Peyer's patch (tissue), 4 donors: ENCODE results near the gene TRIM58. TPM values are rescaled to one million over a fixed set of nuclear protein-coding genes. Genes with fewer than 3 reads are reported as not detected.

Experiments used
- DNase-seq, 3 donors: peaks; one replicate each; pipeline ENCODE4 v3.0.0-alpha.2; 2017 to 2019
- H3K27ac ChIP-seq, 4 donors: fragments of 200-600 bp; sonication (generic); one replicate each; pipeline ENCODE4 v1.5.1; 2016 to 2019
- H3K27me3 ChIP-seq, 2 donors: fragments of 200-600 bp; sonication (generic); one replicate each; pipeline ENCODE4 v1.5.1; 2019
- H3K36me3 ChIP-seq, 3 donors: fragments of 200-600 bp; sonication (generic); one replicate each; pipeline ENCODE4 v1.5.1; 2016 to 2019
- H3K4me1 ChIP-seq, 4 donors: fragments of 200-600 bp; sonication (generic); one replicate each; pipeline ENCODE4 v1.5.1; 2016 to 2019
- H3K4me3 ChIP-seq, 4 donors: fragments of 200-600 bp; sonication (generic); 1 replicate in 3 of 4; 2 replicates in 1 of 4; pipeline ENCODE4 v1.5.1; 2016 to 2019; ENCODE audit warnings: mild to moderate bottlenecking in 1 of 4
- H3K9me3 ChIP-seq, 4 donors: fragments of 200-600 bp; sonication (generic); one replicate each; pipeline ENCODE4 v1.5.1; 2016 to 2019; ENCODE audit warnings: mild to moderate bottlenecking in 1 of 4
- POLR2A ChIP-seq, 2 donors: fragments of 450-650 bp; IDR thresholded peaks; one replicate each; pipeline ENCODE4 v1.5.1; 2017; ENCODE audit warnings: antibody characterized with exemption in 2 of 2, mild to moderate bottlenecking in 2 of 2, moderate library complexity in 2 of 2
- total RNA-seq, 4 donors: library from RNA; depleted of rRNA; stranded (reverse); fragments of >200 nt; gene quantifications; one replicate each; pipeline ENCODE4 v1.1.0, GENCODE V29; 2016
- TF ChIP-seq, protein P1 (sequence below), 6 experiments: fragments of 450-650 bp in 4 of 6; fragments of 200-600 bp in 2 of 6; sonication (generic) in 1 of 6; IDR thresholded peaks; one replicate each; pipeline ENCODE4 v1.5.1; 2017 to 2019; ENCODE audit warnings: antibody characterized with exemption in 6 of 6, mild to moderate bottlenecking in 3 of 6, moderate library complexity in 1 of 6

Gene TRIM58
- total RNA-seq, 4 donors from 2014 or later: 7.2 TPM; not detected in 3

DNA sequence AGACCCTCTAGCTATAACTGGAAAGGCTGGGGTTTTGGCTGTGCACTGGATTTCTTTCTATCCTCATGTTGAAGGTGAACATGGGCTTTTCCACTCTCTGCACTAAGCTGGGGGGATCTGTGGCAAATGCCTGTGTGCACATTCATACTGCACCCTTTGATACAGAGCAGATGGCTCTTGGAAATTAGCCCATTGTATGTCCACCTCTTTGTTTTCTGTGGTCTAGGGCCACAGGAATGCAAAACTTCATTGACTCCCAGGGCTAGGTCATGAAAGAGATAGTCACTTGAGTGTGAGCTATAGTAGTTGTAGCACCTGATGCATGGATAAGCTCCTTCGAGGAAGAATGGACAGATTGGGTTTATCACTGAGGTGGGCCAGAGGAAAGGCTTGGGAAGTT is 27.3 kb upstream of the TRIM58 start:
- TF ChIP-seq, protein P1, sequence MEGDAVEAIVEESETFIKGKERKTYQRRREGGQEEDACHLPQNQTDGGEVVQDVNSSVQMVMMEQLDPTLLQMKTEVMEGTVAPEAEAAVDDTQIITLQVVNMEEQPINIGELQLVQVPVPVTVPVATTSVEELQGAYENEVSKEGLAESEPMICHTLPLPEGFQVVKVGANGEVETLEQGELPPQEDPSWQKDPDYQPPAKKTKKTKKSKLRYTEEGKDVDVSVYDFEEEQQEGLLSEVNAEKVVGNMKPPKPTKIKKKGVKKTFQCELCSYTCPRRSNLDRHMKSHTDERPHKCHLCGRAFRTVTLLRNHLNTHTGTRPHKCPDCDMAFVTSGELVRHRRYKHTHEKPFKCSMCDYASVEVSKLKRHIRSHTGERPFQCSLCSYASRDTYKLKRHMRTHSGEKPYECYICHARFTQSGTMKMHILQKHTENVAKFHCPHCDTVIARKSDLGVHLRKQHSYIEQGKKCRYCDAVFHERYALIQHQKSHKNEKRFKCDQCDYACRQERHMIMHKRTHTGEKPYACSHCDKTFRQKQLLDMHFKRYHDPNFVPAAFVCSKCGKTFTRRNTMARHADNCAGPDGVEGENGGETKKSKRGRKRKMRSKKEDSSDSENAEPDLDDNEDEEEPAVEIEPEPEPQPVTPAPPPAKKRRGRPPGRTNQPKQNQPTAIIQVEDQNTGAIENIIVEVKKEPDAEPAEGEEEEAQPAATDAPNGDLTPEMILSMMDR (IDR thresholded peaks at IDR 0.05): no peak
- no peak for TF ChIP-seq POLR2A (IDR thresholded peaks at IDR 0.05)
- no peaks in the 10 kb centered on the region for H3K27me3 ChIP-seq

DNA sequence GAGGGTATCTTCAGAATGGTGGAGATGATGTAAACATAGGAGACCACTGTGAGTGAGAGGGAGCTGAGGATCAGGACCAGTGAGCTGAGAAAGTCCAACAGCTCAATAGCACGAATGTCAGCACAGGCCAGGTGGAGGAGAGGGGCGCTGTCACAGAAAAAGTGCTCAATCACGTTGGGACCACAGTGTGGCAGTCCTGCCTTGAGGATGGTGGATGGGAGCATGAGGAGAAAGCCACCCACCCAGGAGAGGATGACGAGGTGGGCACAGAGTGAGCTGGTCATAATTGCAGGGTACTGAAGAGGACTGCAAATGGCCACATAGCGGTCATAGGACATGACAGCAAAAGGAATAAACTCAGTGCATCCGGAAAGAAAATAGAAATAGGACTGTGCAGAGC is 23.4 kb upstream of the TRIM58 start:
- Histone ChIP-seq H3K36me3 (no peaks in the 10 kb centered on the region), H3K9me3 (no peaks in the 10 kb centered on the region), H3K4me3 (no peak overlapping the region), H3K27me3 (no peaks in the 10 kb centered on the region), H3K27ac (no peak overlapping the region), H3K4me1 (no peaks in the 10 kb centered on the region)
- no peak for TF ChIP-seq POLR2A (IDR thresholded peaks at IDR 0.05)
- TF ChIP-seq, protein P1 (IDR thresholded peaks at IDR 0.05): no peak
- no peak for DNase-seq

More for the DNA sequence above, 27.3 kb upstream of the TRIM58 start:
- H3K27ac ChIP-seq: no peak overlapping the region
- H3K4me1 ChIP-seq: no peaks in the 10 kb centered on the region
- DNase-seq: no peak
- no peak overlapping the region for H3K4me3 ChIP-seq
- no peaks in the 10 kb centered on the region for H3K9me3 ChIP-seq
- no peaks in the 10 kb centered on the region for H3K36me3 ChIP-seq

DNA sequence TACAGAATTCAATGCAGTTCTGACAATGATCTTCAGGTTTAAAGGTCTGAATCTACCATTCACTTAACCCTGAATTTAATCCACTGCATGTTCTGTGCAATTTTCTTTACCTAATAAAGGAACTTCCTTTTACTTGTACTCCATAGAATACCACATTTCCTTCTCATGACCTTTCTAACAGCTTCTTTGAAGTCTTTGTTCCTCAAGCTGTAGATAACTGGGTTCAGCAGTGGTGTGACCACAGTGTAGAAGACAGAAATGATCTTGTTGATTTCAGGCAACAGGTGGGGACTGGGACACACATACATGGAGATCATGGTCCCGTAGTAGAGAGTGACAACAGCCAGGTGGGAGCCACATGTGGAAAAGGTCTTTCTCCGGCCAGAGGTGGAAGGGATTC is 16.2 kb upstream of the TRIM58 start:
- H3K27ac ChIP-seq: no peak overlapping the region
- H3K27me3 ChIP-seq: no peaks in the 10 kb centered on the region
- H3K4me1 ChIP-seq: no peaks in the 10 kb centered on the region
- H3K36me3 ChIP-seq: no peaks in the 10 kb centered on the region
- H3K4me3 ChIP-seq: no peak overlapping the region
- TF ChIP-seq POLR2A (IDR thresholded peaks at IDR 0.05): no peak
- TF ChIP-seq, protein P1 (IDR thresholded peaks at IDR 0.05): no peak
- H3K9me3 ChIP-seq: no peaks in the 10 kb centered on the region
- DNase-seq: no peak

DNA sequence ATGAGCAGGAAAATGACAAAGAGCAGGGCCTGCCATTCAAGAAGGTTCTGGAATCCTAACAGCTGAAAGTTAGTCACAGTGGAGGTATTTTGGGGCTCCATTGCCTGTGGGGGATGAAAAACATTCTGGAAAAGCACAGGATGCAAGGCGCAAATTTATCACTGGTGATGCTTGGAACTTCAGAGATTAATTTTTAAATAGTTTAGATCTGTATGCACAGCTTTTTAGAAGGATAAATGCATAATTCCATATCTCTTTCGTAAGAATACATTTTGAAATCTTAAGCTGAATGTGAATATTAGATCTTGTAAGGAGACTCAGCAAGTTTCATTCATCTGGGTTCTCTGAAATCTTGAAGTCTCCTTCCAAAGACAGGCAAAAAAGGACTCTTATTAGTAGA is 15.2 kb upstream of the TRIM58 start, which contains the start of gene OR11L1:
OR11L1 (minus strand) TSS at position 101 of the 400 bp plus-strand sequence; CDS start at position 101, 0 bp downstream.
- no peaks in the 10 kb centered on the region for H3K36me3 ChIP-seq
- DNase-seq: no peak
- no peak for TF ChIP-seq POLR2A (IDR thresholded peaks at IDR 0.05)
- TF ChIP-seq, protein P1 (IDR thresholded peaks at IDR 0.05): no peak
- H3K27ac ChIP-seq: no peak within 1 kb of the TSS
- H3K4me1 ChIP-seq: no peaks in the 10 kb centered on the region
- no peaks in the 10 kb centered on the region for H3K9me3 ChIP-seq
- H3K4me3 ChIP-seq: no peak within 1 kb of the TSS
- no peaks in the 10 kb centered on the region for H3K27me3 ChIP-seq

DNA sequence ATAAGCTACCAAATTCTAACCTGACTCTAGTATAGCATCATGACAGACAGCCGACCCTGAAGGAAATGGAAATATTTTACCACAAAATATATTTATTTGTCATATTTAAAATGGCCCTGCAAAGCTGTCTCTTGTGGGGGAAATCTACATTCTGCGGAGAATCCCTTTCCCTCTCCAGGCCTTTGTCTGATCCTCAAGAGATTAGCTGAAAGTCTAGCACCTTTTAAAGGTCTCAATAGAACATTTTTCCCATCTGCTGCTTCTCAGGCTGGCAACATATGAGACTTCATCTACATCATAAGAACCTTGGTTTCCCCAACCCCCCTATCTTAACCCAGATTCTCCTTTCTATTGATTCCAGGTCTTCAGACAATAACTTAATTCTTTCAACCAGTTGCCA is 13.6 kb upstream of the TRIM58 start:
- no peak for DNase-seq
- H3K9me3 ChIP-seq: no peaks in the 10 kb centered on the region
- H3K27me3 ChIP-seq: no peaks in the 10 kb centered on the region
- TF ChIP-seq POLR2A (IDR thresholded peaks at IDR 0.05): no peak
- TF ChIP-seq, protein P1 (IDR thresholded peaks at IDR 0.05): no peak
- H3K36me3 ChIP-seq: no peaks in the 10 kb centered on the region
- H3K4me3 ChIP-seq: no peak overlapping the region
- H3K4me1 ChIP-seq: no peaks in the 10 kb centered on the region
- no peak overlapping the region for H3K27ac ChIP-seq
